Measurements from ENCODE around the gene SLC22A23.

SLC22A23 gene

GRCh38 chr6:3489961-3490624 lies 33.2 kb upstream of the SLC22A23 start:
- Histone ChIP-seq H3K9me3 (ENCODE audit: insufficient read depth, low read depth, low read length) (no peaks in the 10 kb centered on the region), H3K27ac (ENCODE audit: low read length) (no peak overlapping the region), H3K9ac (ENCODE audit: low read depth, low read length) (no peak overlapping the region), H3K4me1 (ENCODE audit: insufficient read depth, low read length) (peaks cover 10% of the 10 kb centered on the region; the same call in 1 of the 2 replicates), H3K27me3 (ENCODE audit: insufficient read depth, low read length) (no peaks in the 10 kb centered on the region; the same call in 1 of the 2 replicates), H3K4me3 (ENCODE audit: low read length) (no peak overlapping the region), H3K36me3 (ENCODE audit: insufficient read depth, low read depth, low read length) (no peaks in the 10 kb centered on the region)

- Histone ChIP-seq H3K4me1 (ENCODE audit: insufficient read depth, low read length) (peaks cover 10% of the 10 kb centered on the region; the same call in 1 of the 2 replicates), H3K9ac (ENCODE audit: low read depth, low read length) (no peak overlapping the region; the same call in 1 of the 2 replicates), H3K27me3 (ENCODE audit: insufficient read depth, low read length) (no peaks in the 10 kb centered on the region; the same call in 1 of the 2 replicates), H3K36me3 (ENCODE audit: insufficient read depth, low read depth, low read length) (no peaks in the 10 kb centered on the region), H3K4me3 (ENCODE audit: low read length) (no peak overlapping the region), H3K9me3 (ENCODE audit: insufficient read depth, low read depth, low read length) (no peaks in the 10 kb centered on the region), H3K27ac (ENCODE audit: low read length) (no peak overlapping the region)
Measured at GRCh38 chr6:3489027-3489757, 32.3 kb upstream of the SLC22A23 start.

GRCh38 chr6:3484946-3485345 lies 28.1 kb upstream of the SLC22A23 start:
- H3K4me1 ChIP-seq (ENCODE audit: insufficient read depth, low read length) = peaks cover 18% of the 10 kb centered on the region; the same call in 1 of the 2 replicates
- no peak overlapping the region for H3K4me3 ChIP-seq (ENCODE audit: low read length)
- no peak overlapping the region for H3K27ac ChIP-seq (ENCODE audit: low read length)
- H3K36me3 ChIP-seq (ENCODE audit: insufficient read depth, low read depth, low read length) = no peaks in the 10 kb centered on the region
- no peaks in the 10 kb centered on the region; the same call in 1 of the 2 replicates for H3K27me3 ChIP-seq (ENCODE audit: insufficient read depth, low read length)
- peaks cover 5% of the 10 kb centered on the region for H3K9me3 ChIP-seq (ENCODE audit: insufficient read depth, low read depth, low read length)
- H3K9ac ChIP-seq (ENCODE audit: low read depth, low read length) = no peak overlapping the region

- Histone ChIP-seq H3K9ac (ENCODE audit: low read depth, low read length) (no peak overlapping the region), H3K4me1 (ENCODE audit: insufficient read depth, low read length) (peaks cover 10% of the 10 kb centered on the region; the same call in 1 of the 2 replicates), H3K27ac (ENCODE audit: low read length) (no peak overlapping the region), H3K4me3 (ENCODE audit: low read length) (no peak overlapping the region), H3K36me3 (ENCODE audit: insufficient read depth, low read depth, low read length) (no peaks in the 10 kb centered on the region), H3K27me3 (ENCODE audit: insufficient read depth, low read length) (no peaks in the 10 kb centered on the region; the same call in 1 of the 2 replicates), H3K9me3 (ENCODE audit: insufficient read depth, low read depth, low read length) (peaks cover 7% of the 10 kb centered on the region)
Measured at GRCh38 chr6:3484192-3484591, 27.3 kb upstream of the SLC22A23 start.

- Histone ChIP-seq H3K27me3 (ENCODE audit: insufficient read depth, low read length) (no peaks in the 10 kb centered on the region; the same call in 1 of the 2 replicates), H3K4me3 (ENCODE audit: low read length) (no peak overlapping the region), H3K4me1 (ENCODE audit: insufficient read depth, low read length) (peaks cover 7% of the 10 kb centered on the region; the same call in 1 of the 2 replicates), H3K36me3 (ENCODE audit: insufficient read depth, low read depth, low read length) (no peaks in the 10 kb centered on the region), H3K9ac (ENCODE audit: low read depth, low read length) (no peak overlapping the region), H3K27ac (ENCODE audit: low read length) (no peak overlapping the region), H3K9me3 (ENCODE audit: insufficient read depth, low read depth, low read length) (peaks cover 7% of the 10 kb centered on the region)
Measured at GRCh38 chr6:3483675-3484074, 26.8 kb upstream of the SLC22A23 start.

- Histone ChIP-seq H3K9me3 (ENCODE audit: insufficient read depth, low read depth, low read length) (peaks cover 7% of the 10 kb centered on the region), H3K4me3 (ENCODE audit: low read length) (no peak overlapping the region), H3K27ac (ENCODE audit: low read length) (no peak overlapping the region), H3K4me1 (ENCODE audit: insufficient read depth, low read length) (peaks cover 7% of the 10 kb centered on the region; the same call in 1 of the 2 replicates), H3K27me3 (ENCODE audit: insufficient read depth, low read length) (no peaks in the 10 kb centered on the region; the same call in 1 of the 2 replicates), H3K36me3 (ENCODE audit: insufficient read depth, low read depth, low read length) (no peaks in the 10 kb centered on the region), H3K9ac (ENCODE audit: low read depth, low read length) (no peak overlapping the region)
Measured at GRCh38 chr6:3482869-3483268, 26.0 kb upstream of the SLC22A23 start.

GRCh38 chr6:3481640-3482039 lies 24.8 kb upstream of the SLC22A23 start:
- Histone ChIP-seq H3K27ac (ENCODE audit: low read length) (no peak overlapping the region), H3K27me3 (ENCODE audit: insufficient read depth, low read length) (no peaks in the 10 kb centered on the region), H3K9me3 (ENCODE audit: insufficient read depth, low read depth, low read length) (peaks cover 7% of the 10 kb centered on the region), H3K4me3 (ENCODE audit: low read length) (no peak overlapping the region), H3K4me1 (ENCODE audit: insufficient read depth, low read length) (peaks cover 7% of the 10 kb centered on the region; the same call in 1 of the 2 replicates), H3K36me3 (ENCODE audit: insufficient read depth, low read depth, low read length) (no peaks in the 10 kb centered on the region), H3K9ac (ENCODE audit: low read depth, low read length) (no peak overlapping the region)

- Histone ChIP-seq H3K27me3 (ENCODE audit: insufficient read depth, low read length) (no peaks in the 10 kb centered on the region), H3K4me1 (ENCODE audit: insufficient read depth, low read length) (peaks cover 7% of the 10 kb centered on the region; the same call in 1 of the 2 replicates), H3K9me3 (ENCODE audit: insufficient read depth, low read depth, low read length) (peaks cover 7% of the 10 kb centered on the region), H3K9ac (ENCODE audit: low read depth, low read length) (no peak overlapping the region), H3K36me3 (ENCODE audit: insufficient read depth, low read depth, low read length) (no peaks in the 10 kb centered on the region), H3K27ac (ENCODE audit: low read length) (no peak overlapping the region), H3K4me3 (ENCODE audit: low read length) (no peak overlapping the region)
Measured at GRCh38 chr6:3480009-3480408, 23.2 kb upstream of the SLC22A23 start.

GRCh38 chr6:3473773-3474172 lies 16.9 kb upstream of the SLC22A23 start:
- Histone ChIP-seq H3K4me1 (ENCODE audit: insufficient read depth, low read length) (no peaks in the 10 kb centered on the region), H3K27me3 (ENCODE audit: insufficient read depth, low read length) (no peaks in the 10 kb centered on the region), H3K9ac (ENCODE audit: low read depth, low read length) (no peak overlapping the region), H3K4me3 (ENCODE audit: low read length) (no peak overlapping the region), H3K9me3 (ENCODE audit: insufficient read depth, low read depth, low read length) (no peaks in the 10 kb centered on the region), H3K36me3 (ENCODE audit: insufficient read depth, low read depth, low read length) (no peaks in the 10 kb centered on the region), H3K27ac (ENCODE audit: low read length) (no peak overlapping the region)

GRCh38 chr6:3471711-3472110 lies 14.9 kb upstream of the SLC22A23 start:
- peaks cover 4% of the 10 kb centered on the region; the same call in 1 of the 2 replicates for H3K4me1 ChIP-seq (ENCODE audit: insufficient read depth, low read length)
- no peak overlapping the region for H3K4me3 ChIP-seq (ENCODE audit: low read length)
- H3K36me3 ChIP-seq (ENCODE audit: insufficient read depth, low read depth, low read length) = no peaks in the 10 kb centered on the region
- H3K9me3 ChIP-seq (ENCODE audit: insufficient read depth, low read depth, low read length) = no peaks in the 10 kb centered on the region
- no peak overlapping the region for H3K27ac ChIP-seq (ENCODE audit: low read length)
- H3K9ac ChIP-seq (ENCODE audit: low read depth, low read length) = no peak overlapping the region
- no peaks in the 10 kb centered on the region for H3K27me3 ChIP-seq (ENCODE audit: insufficient read depth, low read length)

GRCh38 chr6:3471286-3471685 lies 14.4 kb upstream of the SLC22A23 start:
- Histone ChIP-seq H3K4me3 (ENCODE audit: low read length) (no peak overlapping the region), H3K27ac (ENCODE audit: low read length) (no peak overlapping the region), H3K27me3 (ENCODE audit: insufficient read depth, low read length) (no peaks in the 10 kb centered on the region), H3K9ac (ENCODE audit: low read depth, low read length) (no peak overlapping the region), H3K9me3 (ENCODE audit: insufficient read depth, low read depth, low read length) (no peaks in the 10 kb centered on the region), H3K4me1 (ENCODE audit: insufficient read depth, low read length) (peaks cover 9% of the 10 kb centered on the region; the same call in 1 of the 2 replicates), H3K36me3 (ENCODE audit: insufficient read depth, low read depth, low read length) (no peaks in the 10 kb centered on the region)

GRCh38 chr6:3468585-3468984 lies 11.7 kb upstream of the SLC22A23 start:
- H3K4me1 ChIP-seq (ENCODE audit: insufficient read depth, low read length) = peaks cover 10% of the 10 kb centered on the region; the same call in 1 of the 2 replicates
- H3K36me3 ChIP-seq (ENCODE audit: insufficient read depth, low read depth, low read length) = no peaks in the 10 kb centered on the region
- H3K27ac ChIP-seq (ENCODE audit: low read length) = no peak overlapping the region
- no peak overlapping the region for H3K4me3 ChIP-seq (ENCODE audit: low read length)
- no peaks in the 10 kb centered on the region for H3K9me3 ChIP-seq (ENCODE audit: insufficient read depth, low read depth, low read length)
- no peak overlapping the region for H3K9ac ChIP-seq (ENCODE audit: low read depth, low read length)
- H3K27me3 ChIP-seq (ENCODE audit: insufficient read depth, low read length) = no peaks in the 10 kb centered on the region

All from iPS-20b (cell line).